Upper lobe of right lung (tissue), 1 donor: ENCODE measurements around the gene FGA. TPM values are rescaled to one million over a fixed set of nuclear protein-coding genes. Genes with fewer than 3 reads are reported as not detected.
A peak's percentile ranks its signal among the peaks of the same experiment; 100 is the strongest.

ENCODE experiments used
- ATAC-seq: fragments of 200-7000 bp; cut with Tn5 transposase; one replicate; pipeline ENCODE4 v1.9.1; 2020; ENCODE audit warnings: mild to moderate bottlenecking, moderate library complexity
- DNase-seq: peaks from one replicate; pipeline ENCODE4 v3.0.0-alpha.2; 2020
- H3K27ac ChIP-seq: fragments of 200-600 bp; one replicate; pipeline ENCODE4 v1.8.0; 2022
- H3K27me3 ChIP-seq: fragments of 200-600 bp; one replicate; pipeline ENCODE4 v1.8.0; 2022; ENCODE audit warnings: mild to moderate bottlenecking
- H3K36me3 ChIP-seq: fragments of 200-600 bp; one replicate; pipeline ENCODE4 v1.8.0; 2022
- H3K4me1 ChIP-seq: fragments of 200-600 bp; one replicate; pipeline ENCODE4 v1.8.0; 2022
- H3K4me3 ChIP-seq: fragments of 200-600 bp; one replicate; pipeline ENCODE4 v1.8.0; 2022; ENCODE audit warnings: mild to moderate bottlenecking
- H3K9me3 ChIP-seq: fragments of 200-600 bp; one replicate; pipeline ENCODE4 v1.8.0; 2022
- CTCF ChIP-seq: fragments of 200-600 bp; IDR thresholded peaks from one replicate; pipeline ENCODE4 v1.8.0; 2022; ENCODE audit warnings: antibody characterized with exemption
- intact Hi-C: fragments of 100-400 bp; cut with DNase I; formaldehyde crosslinking; loops from one replicate; pipeline ENCODE4 v1.11.0; 2022
- total RNA-seq: library from RNA; stranded (reverse); fragmentation: NEBNext Ultra II Directional; extraction: Animal tissue kit (Norgen Biotek cat#: 25700); gene quantifications from one replicate; pipeline ENCODE4 v1.2.1, GENCODE V29; 2021
- donor health status: DM: no; HTN: yes; CAD: no; lungs with severe emphysema.

The FGA gene
- total RNA-seq, 1 donor from 2014 or later, result 39.5 TPM

GRCh38 chr4:154565704-154566103 is 24.8 kb downstream of the FGA start:
- no peak for TF ChIP-seq CTCF
- H3K4me3 ChIP-seq, result no peak overlapping the region
- no peaks in the 10 kb centered on the region for H3K36me3 ChIP-seq
- DNase-seq (no peak), ATAC-seq (no peak)
- intact Hi-C loops, result no loop called here
- H3K27me3 ChIP-seq, result no peaks in the 10 kb centered on the region
- H3K9me3 ChIP-seq, result no peaks in the 10 kb centered on the region
- no peak overlapping the region for H3K27ac ChIP-seq
- H3K4me1 ChIP-seq, result no peaks in the 10 kb centered on the region

- intact Hi-C loops, result no loop called here
These were observed 26.2 kb downstream of the FGA start for GRCh38 chr4:154564311-154564710.

GRCh38 chr4:154562697-154563254 is 27.8 kb downstream of the FGA start, which contains the start of gene FGB:
Gene FGB (plus strand): TSS chr4:154563011. CDS start chr4:154563019, 8 bp downstream.
- H3K36me3 ChIP-seq, result no peaks in the 10 kb centered on the region

More at GRCh38 chr4:154564311-154564710, 26.2 kb downstream of the FGA start:
- Histone ChIP-seq H3K4me1 (no peaks in the 10 kb centered on the region), H3K4me3 (no peak overlapping the region), H3K27ac (no peak overlapping the region), H3K36me3 (no peaks in the 10 kb centered on the region), H3K9me3 (no peaks in the 10 kb centered on the region), H3K27me3 (no peaks in the 10 kb centered on the region)
- no peak for TF ChIP-seq CTCF
- DNase-seq, result no peak
- no peak for ATAC-seq

GRCh38 chr4:154560824-154561231 is 29.7 kb downstream of the FGA start:
- intact Hi-C loops, result no loop called here
- H3K36me3 ChIP-seq, result no peaks in the 10 kb centered on the region
- no peaks in the 10 kb centered on the region for H3K4me1 ChIP-seq
- no peak for TF ChIP-seq CTCF
- H3K4me3 ChIP-seq, result no peak overlapping the region
- peak; percentile 28 for ATAC-seq
- DNase-seq, result no peak
- H3K27ac ChIP-seq, result no peak overlapping the region
- no peaks in the 10 kb centered on the region for H3K27me3 ChIP-seq
- H3K9me3 ChIP-seq, result no peaks in the 10 kb centered on the region

More at GRCh38 chr4:154562697-154563254, 27.8 kb downstream of the FGA start, which contains the start of gene FGB:
- DNase-seq, result no peak
- H3K4me3 ChIP-seq, result no peak within 1 kb of the TSS
- ATAC-seq, result no peak
- no peak within 1 kb of the TSS for H3K27ac ChIP-seq
- H3K9me3 ChIP-seq, result no peaks in the 10 kb centered on the region
- intact Hi-C loops, result no loop called here
- no peaks in the 10 kb centered on the region for H3K27me3 ChIP-seq
- no peaks in the 10 kb centered on the region for H3K4me1 ChIP-seq
- TF ChIP-seq CTCF, result no peak

GRCh38 chr4:154560419-154560801 is 30.1 kb downstream of the FGA start:
- Histone ChIP-seq H3K27ac (no peak overlapping the region), H3K27me3 (no peaks in the 10 kb centered on the region), H3K9me3 (no peaks in the 10 kb centered on the region), H3K4me1 (no peaks in the 10 kb centered on the region), H3K36me3 (no peaks in the 10 kb centered on the region), H3K4me3 (no peak overlapping the region)
- intact Hi-C loops, result no loop called here
- no peak for ATAC-seq
- DNase-seq, result no peak
- TF ChIP-seq CTCF, result no peak
